Activated CD4-positive, alpha-beta T cell treated with anti-CD3 and anti-CD28 coated beads, Interleukin-2, amount 10 ng/mL, durations not matched to agents 7 days and 5 days (primary cell): ENCODE results near the gene PARD3B. TPM values are rescaled to one million over a fixed set of nuclear protein-coding genes. Genes with fewer than 3 reads are reported as not detected.

Experiments used
- CTCF ChIA-PET: fragments of 350-600 bp; sonication (Branson Sonifier 250); formaldehyde crosslinking; loops from one replicate; lab custom pipeline; 2021; ENCODE audit warnings: antibody characterized with exemption; lab: Charles Lee
- POLR2A ChIA-PET: fragments of 350-600 bp; sonication (Branson Sonifier 250); formaldehyde crosslinking; loops from one replicate; lab custom pipeline; 2021; ENCODE audit warnings: antibody characterized with exemption; lab: Charles Lee
- DNase-seq: peaks from one replicate; pipeline ENCODE4 v3.0.0-alpha.2; 2020
- H3K27ac Mint-ChIP-seq: one replicate; pipeline ENCODE4 v1.8.0; 2021; ENCODE audit warnings: mild to moderate bottlenecking, moderate library complexity, mixed read lengths
- H3K27me3 Mint-ChIP-seq: one replicate; pipeline ENCODE4 v1.8.0; 2021; ENCODE audit warnings: mixed read lengths
- H3K36me3 Mint-ChIP-seq: one replicate; pipeline ENCODE4 v1.8.0; 2021; ENCODE audit warnings: low read depth, mixed read lengths
- H3K4me1 Mint-ChIP-seq: one replicate; pipeline ENCODE4 v1.8.0; 2021; ENCODE audit warnings: mixed read lengths
- H3K4me3 Mint-ChIP-seq: one replicate; pipeline ENCODE4 v1.8.0; 2021; ENCODE audit warnings: mild to moderate bottlenecking, moderate library complexity, mixed read lengths
- H3K9me3 Mint-ChIP-seq: one replicate; pipeline ENCODE4 v1.8.0; 2021; ENCODE audit warnings: mixed read lengths
- total RNA-seq, 2 experiments: library from RNA; stranded (reverse); gene quantifications; one replicate each; pipeline ENCODE4 v1.2.3, GENCODE V29; 2021

PARD3B gene
- total RNA-seq, 2 experiments from 2014 or later: 0.50 to 0.77 TPM

- POLR2A ChIA-PET: no interaction called here
These were observed 29.9 kb upstream of the PARD3B start for GRCh38 chr2:204515416-204515815.

DNA sequence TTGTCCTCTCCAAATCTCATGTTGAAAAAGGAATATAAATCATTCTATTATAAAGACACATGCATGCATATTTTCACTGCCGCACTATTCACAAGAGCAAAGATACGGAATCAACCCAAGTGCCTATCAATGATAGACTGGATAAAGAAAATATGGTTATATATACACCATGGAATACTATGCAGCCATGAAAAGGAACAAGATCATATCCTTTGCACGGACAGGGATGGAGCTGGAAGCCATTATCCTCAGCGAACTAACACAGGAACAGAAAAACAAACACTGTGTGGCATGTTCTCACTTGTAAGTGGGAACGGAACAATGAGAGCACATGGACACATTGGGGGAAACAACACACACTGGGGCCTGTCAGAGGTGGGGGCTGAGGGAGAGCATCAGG, 28.1 kb upstream of the PARD3B start:
- H3K36me3 Mint-ChIP-seq: no peaks in the 10 kb centered on the region
- DNase-seq: no peak
- no peak overlapping the region for H3K27ac Mint-ChIP-seq
- H3K27me3 Mint-ChIP-seq: peaks cover 4% of the 10 kb centered on the region
- CTCF ChIA-PET: interaction anchor here (1.0 kb wide), 1 partner anchor 140 kb away, joined by 4 read pairs; no protein-coding TSS in a partner anchor
- peaks cover 4% of the 10 kb centered on the region for H3K9me3 Mint-ChIP-seq
- POLR2A ChIA-PET: no interaction called here
- no peak overlapping the region for H3K4me3 Mint-ChIP-seq
- H3K4me1 Mint-ChIP-seq: no peaks in the 10 kb centered on the region

More at GRCh38 chr2:204515416-204515815, 29.9 kb upstream of the PARD3B start:
- CTCF ChIA-PET: no interaction called here
- Mint-ChIP-seq H3K4me1 (no peaks in the 10 kb centered on the region), H3K27me3 (peaks cover 4% of the 10 kb centered on the region), H3K27ac (no peak overlapping the region), H3K9me3 (peaks cover 4% of the 10 kb centered on the region), H3K4me3 (no peak overlapping the region), H3K36me3 (no peaks in the 10 kb centered on the region)
- DNase-seq: no peak

DNA sequence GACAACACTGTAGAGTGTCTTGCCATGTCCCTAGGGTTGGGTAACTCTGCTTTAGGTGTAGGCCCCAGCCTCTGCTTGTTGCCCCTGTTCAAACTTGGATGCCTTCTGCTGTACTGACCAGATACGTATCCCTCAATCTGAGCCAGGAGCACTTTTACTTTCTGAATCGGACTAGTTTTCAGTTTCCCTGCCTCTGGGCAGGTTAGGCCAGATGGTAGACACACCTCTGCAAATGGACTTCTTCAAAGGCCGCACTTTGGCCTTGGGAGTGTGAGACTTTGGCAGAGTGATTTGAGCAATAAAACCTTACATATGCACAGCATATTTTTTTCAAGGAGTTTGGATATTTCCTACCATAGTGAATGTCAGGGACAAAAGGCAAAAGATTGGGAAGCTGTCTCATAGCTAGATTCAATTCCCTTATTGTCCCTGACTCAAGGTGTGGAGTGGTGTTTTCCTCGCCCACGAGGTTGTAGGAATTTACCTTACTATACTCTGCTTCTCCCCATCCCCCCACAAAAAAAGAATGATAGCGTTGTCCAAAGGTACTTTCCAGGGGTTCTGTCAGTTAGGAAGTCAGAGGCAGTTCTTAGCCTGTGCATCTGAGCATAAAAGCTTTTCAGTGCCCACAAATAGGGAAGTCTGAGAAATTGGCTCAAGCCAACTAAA, 15.3 kb upstream of the PARD3B start:
- Mint-ChIP-seq H3K27ac (no peak overlapping the region), H3K36me3 (no peaks in the 10 kb centered on the region), H3K4me3 (no peak overlapping the region), H3K9me3 (no peaks in the 10 kb centered on the region), H3K4me1 (no peaks in the 10 kb centered on the region), H3K27me3 (no peaks in the 10 kb centered on the region)
- no peak for DNase-seq
- POLR2A ChIA-PET: no interaction called here
- CTCF ChIA-PET: no interaction called here

DNA sequence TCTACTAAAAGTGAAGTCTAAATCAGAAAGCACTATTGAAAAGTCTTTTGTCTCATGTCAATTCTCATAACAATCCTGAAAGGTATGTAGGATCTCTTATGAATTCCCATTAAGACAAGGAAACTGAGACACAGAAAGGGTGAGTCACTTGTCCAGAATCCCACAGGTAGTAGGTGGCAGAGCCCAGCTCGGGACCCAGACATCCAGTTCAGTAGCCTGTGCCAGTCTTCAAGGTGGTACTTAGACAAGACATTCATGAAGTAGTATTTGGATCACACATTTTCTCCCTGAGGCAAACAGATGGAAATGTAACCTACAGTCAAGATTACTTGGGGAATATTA, 14.8 kb upstream of the PARD3B start:
- H3K27me3 Mint-ChIP-seq: no peaks in the 10 kb centered on the region
- H3K27ac Mint-ChIP-seq: no peak overlapping the region
- DNase-seq: no peak
- H3K4me1 Mint-ChIP-seq: no peaks in the 10 kb centered on the region
- POLR2A ChIA-PET: no interaction called here
- CTCF ChIA-PET: no interaction called here
- no peaks in the 10 kb centered on the region for H3K9me3 Mint-ChIP-seq
- no peaks in the 10 kb centered on the region for H3K36me3 Mint-ChIP-seq
- H3K4me3 Mint-ChIP-seq: no peak overlapping the region

GRCh38 chr2:204533629-204534370, 11.5 kb upstream of the PARD3B start:
- Mint-ChIP-seq H3K27ac (no peak overlapping the region), H3K4me3 (no peak overlapping the region), H3K4me1 (no peaks in the 10 kb centered on the region), H3K9me3 (no peaks in the 10 kb centered on the region), H3K27me3 (no peaks in the 10 kb centered on the region), H3K36me3 (no peaks in the 10 kb centered on the region)
- DNase-seq: no peak
- POLR2A ChIA-PET: no interaction called here
- CTCF ChIA-PET: interaction anchor here (1.1 kb wide), 1 partner anchor 10 kb away, joined by 4 read pairs; no protein-coding TSS in a partner anchor

GRCh38 chr2:204535356-204535755, 9.9 kb upstream of the PARD3B start:
- DNase-seq: no peak
- CTCF ChIA-PET: interaction anchor here (1.1 kb wide), 1 partner anchor 8 kb away, joined by 4 read pairs; no protein-coding TSS in a partner anchor
- H3K27ac Mint-ChIP-seq: no peak overlapping the region
- POLR2A ChIA-PET: no interaction called here
- H3K36me3 Mint-ChIP-seq: no peaks in the 10 kb centered on the region
- H3K4me3 Mint-ChIP-seq: no peak overlapping the region
- H3K9me3 Mint-ChIP-seq: no peaks in the 10 kb centered on the region
- H3K4me1 Mint-ChIP-seq: no peaks in the 10 kb centered on the region
- no peaks in the 10 kb centered on the region for H3K27me3 Mint-ChIP-seq

- H3K9me3 Mint-ChIP-seq: no peaks in the 10 kb centered on the region
- H3K4me3 Mint-ChIP-seq: no peak overlapping the region
- H3K27ac Mint-ChIP-seq: no peak overlapping the region
- H3K4me1 Mint-ChIP-seq: no peaks in the 10 kb centered on the region
- DNase-seq: no peak
- ChIA-PET CTCF (no interaction called here), POLR2A (no interaction called here)
- H3K27me3 Mint-ChIP-seq: no peaks in the 10 kb centered on the region
- no peaks in the 10 kb centered on the region for H3K36me3 Mint-ChIP-seq
These were observed 9.5 kb upstream of the PARD3B start for GRCh38 chr2:204535764-204536163.

DNA sequence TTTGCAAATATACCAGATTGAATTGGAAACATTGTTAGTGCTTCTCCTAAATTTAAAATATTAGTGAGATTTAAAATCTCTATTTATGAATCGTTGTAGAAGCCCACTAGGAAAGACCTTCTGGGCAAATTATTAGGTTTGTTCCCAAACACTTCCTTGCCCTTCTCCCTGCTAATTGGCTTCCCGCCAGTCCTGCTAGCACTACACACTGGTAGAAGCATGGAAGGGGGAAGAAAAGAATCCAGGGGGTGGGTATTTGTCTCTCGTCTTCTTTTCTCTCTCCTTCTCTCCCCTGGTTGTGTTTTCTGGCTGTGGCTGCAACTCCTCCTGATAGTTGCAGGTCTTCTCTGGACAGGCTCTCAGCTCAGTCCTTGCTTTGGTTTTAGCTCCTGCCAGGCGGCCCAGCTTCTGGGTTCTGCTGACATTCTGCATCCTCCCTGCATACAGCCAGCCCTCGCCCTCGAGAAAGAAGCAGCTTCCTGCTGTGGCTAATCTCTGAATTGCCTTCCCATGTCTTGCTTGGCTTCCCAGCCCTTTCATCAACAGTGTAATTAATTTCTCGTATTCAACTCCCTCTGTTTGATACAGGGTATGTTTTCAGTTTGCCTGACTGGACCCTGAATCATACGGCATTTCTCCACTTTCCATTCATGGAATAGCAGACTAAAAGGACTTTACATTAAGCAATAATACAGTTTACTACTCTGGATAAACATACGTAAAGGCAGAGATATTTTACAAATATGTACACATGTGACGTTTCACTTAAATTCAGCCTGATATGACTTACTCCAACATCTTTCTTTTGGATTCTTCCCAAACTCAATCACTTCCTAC, 6.9 kb upstream of the PARD3B start:
- Mint-ChIP-seq H3K4me3 (no peak overlapping the region), H3K27ac (no peak overlapping the region), H3K36me3 (no peaks in the 10 kb centered on the region), H3K9me3 (no peaks in the 10 kb centered on the region), H3K27me3 (peaks cover 7% of the 10 kb centered on the region), H3K4me1 (no peaks in the 10 kb centered on the region)
- POLR2A ChIA-PET: no interaction called here
- no peak for DNase-seq
- CTCF ChIA-PET: interaction anchor here (1.1 kb wide), 1 partner anchor 10 kb away, joined by 3 read pairs; no protein-coding TSS in a partner anchor

DNA sequence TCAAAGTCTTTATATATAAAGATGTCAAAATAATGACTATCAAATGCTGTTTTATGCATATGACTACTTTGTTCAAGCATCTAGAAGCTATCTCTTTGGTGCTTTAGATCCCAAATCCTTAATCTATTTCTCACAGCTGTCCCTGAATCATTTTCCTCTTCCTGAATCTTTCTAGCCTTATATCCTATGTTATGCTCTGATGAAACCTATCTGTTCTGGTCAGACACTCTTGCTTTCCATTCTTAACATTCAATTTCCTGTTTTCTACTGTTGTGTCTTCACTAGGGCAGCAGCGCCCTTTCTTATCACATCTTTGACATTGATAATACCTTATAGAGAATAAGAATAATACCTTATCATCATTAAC, 6.3 kb upstream of the PARD3B start:
- Mint-ChIP-seq H3K4me3 (no peak overlapping the region), H3K27me3 (peaks cover 13% of the 10 kb centered on the region), H3K27ac (no peak overlapping the region), H3K9me3 (no peaks in the 10 kb centered on the region), H3K36me3 (no peaks in the 10 kb centered on the region), H3K4me1 (no peaks in the 10 kb centered on the region)
- DNase-seq: no peak
- POLR2A ChIA-PET: no interaction called here
- CTCF ChIA-PET: interaction anchor here (0.7 kb wide), 1 partner anchor 15 kb away, joined by 3 read pairs; no protein-coding TSS in a partner anchor

GRCh38 chr2:204541637-204542036, 3.6 kb upstream of the PARD3B start:
- ChIA-PET CTCF (interaction anchor here (0.6 kb wide), 1 partner anchor 1600 kb away, joined by 4 read pairs; no protein-coding TSS in a partner anchor), POLR2A (no interaction called here)
- Mint-ChIP-seq H3K4me1 (peaks cover 14% of the 10 kb centered on the region), H3K4me3 (no peak overlapping the region), H3K9me3 (no peaks in the 10 kb centered on the region), H3K36me3 (no peaks in the 10 kb centered on the region), H3K27me3 (peaks cover 32% of the 10 kb centered on the region), H3K27ac (no peak overlapping the region)
- no peak for DNase-seq

GRCh38 chr2:204542982-204543608, 2.2 kb upstream of the PARD3B start:
- Mint-ChIP-seq H3K36me3 (no peaks in the 10 kb centered on the region), H3K27me3 (peaks cover 41% of the 10 kb centered on the region), H3K4me1 (peaks cover 14% of the 10 kb centered on the region), H3K9me3 (no peaks in the 10 kb centered on the region), H3K4me3 (no peak overlapping the region), H3K27ac (no peak overlapping the region)
- ChIA-PET POLR2A (no interaction called here), CTCF (interaction anchor here (1.0 to 1.5 kb wide), 2 partner anchors 8 to 18 kb away, joined by 3 to 4 read pairs; no protein-coding TSS in a partner anchor)
- DNase-seq: no peak
